RKO (cell line): ENCODE results near the gene AATK.

Experiments used
- DNase-seq: peaks from one replicate; pipeline ENCODE4 v3.0.0-alpha.2; 2016; ENCODE audit warnings: low spot score

Gene AATK

GRCh38 chr17:81180836-81181810, 15.1 kb upstream of the AATK start:
- no peak for DNase-seq

GRCh38 chr17:81179861-81180260, 13.8 kb upstream of the AATK start:
- no peak for DNase-seq

GRCh38 chr17:81179220-81179619, 13.2 kb upstream of the AATK start:
- no peak for DNase-seq

- no peak for DNase-seq
Measured at GRCh38 chr17:81178136-81179091, 12.4 kb upstream of the AATK start.

GRCh38 chr17:81176666-81177065, 10.6 kb upstream of the AATK start:
- no peak for DNase-seq

GRCh38 chr17:81173762-81174155, 7.7 kb upstream of the AATK start:
- DNase-seq = no peak

- DNase-seq = no peak
Measured at GRCh38 chr17:81173052-81173761, 7.2 kb upstream of the AATK start.

- DNase-seq = no peak
Measured at GRCh38 chr17:81171941-81172340, 5.9 kb upstream of the AATK start.

- DNase-seq = no peak
Measured at GRCh38 chr17:81170727-81171494, 4.9 kb upstream of the AATK start.

- no peak for DNase-seq
Measured at GRCh38 chr17:81169870-81170309, 3.9 kb upstream of the AATK start.

- DNase-seq = no peak
Measured at GRCh38 chr17:81167638-81168037, 1.6 kb upstream of the AATK start.

- DNase-seq = no peak
Measured at GRCh38 chr17:81167194-81167524, 1.1 kb upstream of the AATK start.

- no peak for DNase-seq
Measured at GRCh38 chr17:81165246-81166032, 582 bp downstream of the AATK start, which contains the start of gene PVALEF. Gene PVALEF (plus strand): TSS chr17:81165507. CDS start chr17:81181227, 15,720 bp downstream.

- DNase-seq = no peak
Measured at GRCh38 chr17:81164371-81165245, 1.4 kb downstream of the AATK start.

GRCh38 chr17:81163703-81164370, 2.2 kb downstream of the AATK start:
- no peak for DNase-seq

GRCh38 chr17:81163051-81163695, 2.8 kb downstream of the AATK start:
- DNase-seq = no peak

GRCh38 chr17:81162491-81162890, 3.5 kb downstream of the AATK start:
- no peak for DNase-seq

GRCh38 chr17:81161972-81162371, 4.0 kb downstream of the AATK start:
- no peak for DNase-seq
